Hippocampal formation (tissue), 2 donors: ENCODE measurements around the gene CAMTA2.

Source experiments
- DNase-seq, 2 donors: peaks; one replicate each; lab custom pipeline; 2025; lab: John Stamatoyannopoulos, UW

Gene CAMTA2

DNA sequence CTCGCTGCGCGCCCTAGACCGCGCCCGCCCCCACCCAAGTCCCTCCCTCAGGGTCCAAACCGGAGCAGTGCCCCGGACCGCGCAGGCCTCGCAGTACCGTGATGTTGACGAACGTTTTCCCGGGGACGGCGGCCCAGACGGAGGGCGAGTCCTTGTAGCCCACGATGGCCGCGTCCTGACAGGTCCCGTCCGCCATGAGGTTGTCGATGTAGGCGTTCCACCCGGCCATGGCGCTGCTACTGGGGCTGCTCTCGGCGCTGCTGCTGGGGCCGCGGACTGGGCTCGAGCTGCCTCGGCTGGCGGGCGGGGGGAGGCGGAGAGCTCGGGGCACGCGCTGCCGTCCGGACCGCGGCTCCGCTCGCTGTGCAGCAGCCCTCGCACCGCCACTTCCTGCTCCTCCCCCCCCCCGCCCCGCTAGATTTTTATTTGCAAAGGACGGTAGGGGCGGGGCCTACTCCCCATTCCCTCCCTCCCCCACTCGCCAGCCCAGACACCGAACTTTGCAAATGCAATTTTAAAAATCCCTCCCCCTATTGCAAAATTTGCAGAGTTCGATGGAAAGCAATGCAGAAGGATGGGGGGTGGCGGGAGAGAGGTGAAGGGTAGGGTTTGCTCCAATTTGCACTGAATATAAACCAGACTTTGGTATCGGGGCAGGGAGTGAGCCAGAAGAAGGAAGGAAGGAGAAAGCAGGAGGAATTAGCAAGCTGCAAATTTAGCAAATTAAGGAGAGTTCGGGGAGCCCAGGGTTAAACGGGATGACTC, 39.1 kb downstream of the CAMTA2 start, which contains the start of gene PFN1:
TSS of gene PFN1 (minus strand) at position 365 of the 765 bp plus-strand sequence. CDS start at position 229, 136 bp downstream.
- peak; percentile 75 to 83 for DNase-seq

- no peak for DNase-seq
Observed at GRCh38 chr17:4947411-4948165, 39.9 kb downstream of the CAMTA2 start.

DNA sequence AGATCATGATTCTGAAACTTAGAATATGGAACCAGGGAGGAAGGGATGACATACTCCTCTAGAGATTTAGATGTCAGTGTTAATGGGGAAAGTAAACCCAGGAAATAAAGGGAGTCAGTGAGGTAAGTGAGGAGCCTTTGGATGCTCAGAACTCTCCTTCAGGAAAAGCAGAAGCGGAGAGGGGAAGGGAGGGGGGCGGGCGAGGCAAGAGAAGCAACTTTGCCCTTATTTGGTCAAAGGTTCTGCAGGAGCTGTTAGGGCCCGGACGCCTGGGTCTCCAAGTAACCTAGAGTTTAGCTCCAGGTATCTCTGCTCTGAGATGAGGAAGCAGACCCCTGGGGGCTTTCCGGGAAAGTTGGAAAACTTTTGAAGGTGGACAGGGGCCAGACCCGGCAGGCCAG, 40.5 kb downstream of the CAMTA2 start:
- no peak for DNase-seq

DNA sequence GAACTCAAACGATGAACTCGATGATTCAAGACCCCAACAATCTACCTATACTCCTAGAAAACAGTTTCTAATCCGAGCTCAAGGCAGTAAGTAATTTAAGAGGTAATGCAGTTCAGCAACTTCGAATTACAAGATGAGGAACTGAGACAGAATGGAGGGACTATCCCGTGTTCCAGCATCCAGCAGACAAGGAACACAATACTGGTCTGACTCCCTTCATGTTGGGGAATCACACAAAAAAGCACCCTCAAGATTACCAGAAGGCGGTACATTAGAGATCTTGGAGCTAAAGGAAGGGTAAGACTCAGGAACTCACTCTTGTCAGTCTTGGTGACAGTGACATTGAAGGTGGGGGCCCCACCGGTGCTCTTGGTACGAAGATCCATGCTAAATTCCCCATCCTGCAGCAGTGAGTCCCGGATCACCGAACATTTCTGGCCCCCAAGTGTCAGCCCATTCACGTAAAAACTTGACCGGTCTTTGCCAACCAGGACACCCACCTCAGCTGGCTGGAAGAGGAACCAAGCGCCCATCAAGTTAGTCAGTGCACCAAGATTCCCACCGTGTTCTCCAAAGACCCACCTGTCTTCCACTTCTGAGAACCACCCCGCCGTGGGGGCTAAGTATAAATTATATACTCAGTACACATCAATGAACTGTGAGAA, 41.0 kb downstream of the CAMTA2 start:
- no peak for DNase-seq

- DNase-seq: no peak
Observed at GRCh38 chr17:4945944-4946280, 41.6 kb downstream of the CAMTA2 start.

GRCh38 chr17:4945176-4945943, 42.1 kb downstream of the CAMTA2 start:
- no peak for DNase-seq

DNA sequence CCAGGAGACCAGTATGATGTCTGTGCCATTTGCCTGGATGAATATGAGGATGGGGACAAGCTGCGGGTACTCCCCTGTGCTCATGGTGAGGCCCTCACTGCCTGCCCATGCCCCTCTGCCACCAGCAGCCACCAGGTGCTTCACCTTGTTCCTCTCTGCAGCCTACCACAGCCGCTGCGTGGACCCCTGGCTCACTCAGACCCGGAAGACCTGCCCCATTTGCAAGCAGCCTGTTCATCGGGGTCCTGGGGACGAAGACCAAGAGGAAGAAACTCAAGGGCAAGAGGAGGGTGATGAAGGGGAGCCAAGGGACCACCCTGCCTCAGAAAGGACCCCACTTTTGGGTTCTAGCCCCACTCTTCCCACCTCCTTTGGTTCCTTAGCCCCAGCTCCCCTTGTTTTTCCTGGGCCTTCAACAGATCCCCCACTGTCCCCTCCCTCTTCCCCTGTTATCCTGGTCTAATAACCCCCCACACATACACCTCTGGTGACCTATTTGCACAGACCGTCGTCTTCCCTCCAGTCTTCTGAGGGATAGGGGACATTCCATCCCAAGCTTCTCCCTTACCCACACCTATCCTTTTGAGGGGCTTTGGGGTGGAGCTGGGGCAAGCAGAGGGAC, 42.8 kb downstream of the CAMTA2 start:
- no peak for DNase-seq

- DNase-seq: no peak
Observed at GRCh38 chr17:4944163-4944553, 43.3 kb downstream of the CAMTA2 start.

DNA sequence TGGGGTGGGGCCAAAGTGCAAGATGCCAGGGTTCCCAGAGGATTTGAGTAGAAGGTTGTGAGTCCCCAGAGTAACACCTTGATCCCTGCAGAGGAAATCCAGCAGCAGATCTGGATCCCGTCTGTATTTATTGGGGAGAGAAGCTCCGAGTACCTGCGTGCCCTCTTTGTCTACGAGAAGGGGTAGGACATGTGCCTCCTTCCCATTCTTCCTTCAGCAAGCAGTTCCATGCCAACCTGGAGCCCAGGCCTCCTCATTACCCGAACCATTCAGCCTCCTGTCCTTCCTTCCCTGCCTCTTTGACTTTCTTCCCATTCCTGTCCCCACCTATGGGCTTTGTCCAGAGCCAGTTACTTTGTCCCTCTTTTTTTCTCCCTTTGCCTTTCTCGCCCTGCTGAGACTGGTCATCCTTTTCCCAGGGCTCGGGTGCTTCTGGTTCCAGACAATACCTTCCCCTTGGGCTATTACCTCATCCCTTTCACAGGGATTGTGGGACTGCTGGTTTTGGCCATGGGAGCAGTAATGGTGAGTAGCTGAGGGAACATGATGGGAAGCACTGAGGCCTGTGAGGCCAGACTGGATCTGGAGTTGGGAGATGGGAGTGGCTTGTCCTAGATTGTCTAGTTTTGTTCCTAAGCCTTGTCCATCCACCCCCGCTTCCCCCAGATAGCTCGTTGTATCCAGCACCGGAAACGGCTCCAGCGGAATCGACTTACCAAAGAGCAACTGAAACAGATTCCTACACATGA, 44.5 kb downstream of the CAMTA2 start:
- DNase-seq: no peak

GRCh38 chr17:4941319-4941610, 46.2 kb downstream of the CAMTA2 start:
- no peak for DNase-seq

- no peak for DNase-seq
Observed at GRCh38 chr17:4940555-4941318, 46.7 kb downstream of the CAMTA2 start.

DNA sequence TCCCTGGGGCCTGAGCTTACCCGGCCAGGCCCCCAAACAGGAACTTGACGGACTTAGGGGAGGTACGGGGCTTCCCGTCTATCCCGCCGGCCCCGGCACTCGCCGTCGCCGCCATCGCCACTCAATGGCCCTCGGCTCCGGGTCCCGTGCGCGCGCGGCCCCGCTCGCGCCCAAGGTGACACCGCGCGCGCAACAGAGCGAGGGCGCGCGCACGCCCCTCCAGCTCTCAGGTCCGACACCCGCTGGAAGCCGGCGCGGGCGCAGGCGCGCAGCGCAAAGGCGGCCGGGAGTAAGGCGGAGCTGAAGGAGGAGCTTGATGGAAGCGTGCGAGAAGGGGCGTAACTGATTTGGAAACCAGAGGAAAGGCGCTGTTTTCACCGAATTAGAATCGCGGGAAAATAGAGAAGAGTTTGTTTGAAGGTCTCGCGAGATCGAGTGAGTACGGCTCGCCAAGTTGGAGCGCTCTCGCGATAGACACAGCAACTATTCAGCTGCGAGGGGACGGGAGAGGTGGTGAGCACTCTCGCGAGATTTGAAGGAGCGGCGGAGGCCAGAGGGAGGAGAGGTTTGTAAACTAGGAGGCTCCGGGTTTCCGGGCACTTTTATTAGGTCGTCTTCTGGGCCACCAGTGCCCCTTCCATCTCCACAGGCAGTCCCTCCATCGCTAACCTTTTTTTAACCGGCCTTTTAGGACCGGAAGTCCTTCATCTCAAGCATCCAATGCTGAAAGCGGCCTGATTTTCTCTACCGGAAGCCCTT, 47.5 kb downstream of the CAMTA2 start, which contains the start of the genes RNF167 and SLC25A11:
TSS of gene RNF167 (plus strand) at position 473 of the 759 bp plus-strand sequence. CDS start 642 bp downstream, outside the sequence.
TSS of gene SLC25A11 (minus strand) at position 251 of the 759 bp plus-strand sequence. CDS start at position 115, 136 bp downstream.
- peak; percentile 93 to 99 for DNase-seq

- DNase-seq: no peak
Observed at GRCh38 chr17:4939546-4939795, 48.0 kb downstream of the CAMTA2 start.

DNA sequence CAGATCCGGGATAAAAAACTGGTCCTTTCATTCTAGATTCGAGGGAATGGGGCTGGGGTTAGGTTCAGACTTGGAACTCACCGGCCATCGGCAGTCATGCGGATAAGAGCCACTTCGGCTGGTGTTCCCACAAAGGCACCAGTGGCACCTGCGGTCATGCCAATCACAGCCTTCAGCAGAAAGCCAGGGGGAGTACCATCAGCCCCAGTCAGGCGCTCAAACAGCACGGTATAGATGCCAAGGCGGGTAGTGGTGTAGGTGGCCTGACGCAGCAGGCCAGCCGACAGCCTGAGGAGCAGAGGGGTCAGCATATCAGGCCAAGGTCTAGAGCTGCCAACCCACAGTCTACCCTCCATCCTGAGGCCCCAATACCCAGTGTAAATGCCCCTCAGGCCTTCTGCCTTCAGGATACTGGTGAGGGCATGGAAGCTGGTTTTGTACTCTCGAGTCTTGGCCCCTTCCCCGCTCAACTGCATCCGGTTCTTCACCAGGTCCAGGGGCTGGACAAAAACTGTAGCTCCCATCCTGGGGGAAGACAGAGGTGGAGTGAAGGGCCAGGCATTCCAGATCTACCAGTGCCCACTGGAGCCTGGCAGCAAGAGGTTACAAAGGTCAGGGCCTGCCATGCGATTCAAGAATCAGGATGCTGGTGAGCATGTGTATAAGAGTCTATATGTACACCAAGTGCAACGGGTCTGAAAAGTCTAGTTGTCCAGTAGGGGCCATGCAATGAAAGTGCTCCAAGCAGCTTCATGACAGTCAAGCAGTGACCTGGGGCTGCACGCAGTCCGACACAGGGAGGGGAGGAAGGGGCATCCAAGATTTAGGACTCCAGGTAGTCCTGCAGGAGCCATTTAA, 48.6 kb downstream of the CAMTA2 start:
- no peak for DNase-seq

DNA sequence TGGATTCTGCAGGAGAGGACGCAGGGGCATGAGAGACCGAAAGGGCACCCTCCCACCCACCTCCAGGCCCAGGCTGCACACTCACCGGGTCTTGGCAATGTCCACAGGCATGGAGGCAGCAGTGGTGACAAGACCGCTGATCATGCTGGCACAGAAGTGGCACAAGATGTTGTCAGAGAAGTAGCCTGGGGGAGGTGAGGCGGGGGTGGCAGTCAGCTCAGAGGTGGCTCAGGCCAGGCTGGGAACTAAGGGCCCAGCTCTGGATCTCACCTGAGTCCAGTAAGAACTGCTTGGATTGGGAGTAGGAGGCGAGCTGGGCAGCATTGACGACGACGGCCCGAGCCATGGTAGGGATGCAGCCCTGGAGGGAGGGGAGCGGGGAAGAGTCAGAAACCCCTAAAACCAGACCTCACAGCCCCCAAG, 49.4 kb downstream of the CAMTA2 start:
- no peak for DNase-seq

- DNase-seq: no peak
Observed at GRCh38 chr17:4937553-4937952, 49.9 kb downstream of the CAMTA2 start.

GRCh38 chr17:4936436-4936835, 51.0 kb downstream of the CAMTA2 start:
- no peak for DNase-seq

GRCh38 chr17:4935650-4936049, 51.8 kb downstream of the CAMTA2 start:
- no peak for DNase-seq
